ENCODE results near the gene CCL16. TPM values are rescaled to one million over a fixed set of nuclear protein-coding genes. Genes with fewer than 3 reads are reported as not detected.
A peak's percentile ranks its signal among the peaks of the same experiment; 100 is the strongest.

The CCL16 gene
- total and polyA plus RNA-seq, 2 donors (not counting 1 experiment from before 2014, with no cell fraction given): not detected

- no peak overlapping the region for H3K4me2 ChIP-seq (replicated peaks; ENCODE audit: low read depth, low read length, poor library complexity, severe bottlenecking)
- ATAC-seq (ENCODE audit: low read depth) (no peak), DNase-seq (no peak)
- peaks cover 14% of the 10 kb centered on the region for H3K4me1 Mint-ChIP-seq
- H3K27me3 Mint-ChIP-seq: peaks cover 11% of the 10 kb centered on the region
- H3K4me3 Mint-ChIP-seq: no peak overlapping the region
- no peak overlapping the region for H2AFZ ChIP-seq (ENCODE audit: insufficient read depth, low read depth, low read length, poor library complexity, severe bottlenecking)
- H3K79me2 ChIP-seq (ENCODE audit: control insufficient read depth, insufficient read depth, low read length): no peaks in the 10 kb centered on the region
- peaks cover 12 to 15% of the 10 kb centered on the region in 2 donors for H3K4me1 ChIP-seq (ENCODE audit: control insufficient read depth in 2 of 2, insufficient read depth in 2 of 2, low read length in 2 of 2)
- WGBS (ENCODE audit: insufficient coverage): 100% methylated on average over 1 of the region's 2 CpGs
- ChIA-PET CTCF (interaction anchor here (0.9 to 2.0 kb wide), 3 partner anchors 27 to 464 kb away, joined by 3 to 6 read pairs (median 4); no protein-coding TSS in a partner anchor), POLR2A (no interaction called here)
- H3K27ac Mint-ChIP-seq: no peak overlapping the region
- H3K27me3 ChIP-seq (replicated peaks in 1 of 4; ENCODE audit: control extremely low read depth in 1 of 4, control insufficient read depth in 3 of 4, insufficient read depth in 4 of 4, low read length in 3 of 4): peaks cover 0 to 8% (median 0%) of the 10 kb centered on the region in 4 experiments
- TF ChIP-seq CTCF (IDR thresholded peaks at IDR 0.05) (no peak), EZH2 (IDR thresholded peaks at IDR 0.05; ENCODE audit: borderline replicate concordance, insufficient read depth, low read depth, low read length, poor library complexity, severe bottlenecking) (no peak)
- no peaks in the 10 kb centered on the region for H4K20me1 ChIP-seq (ENCODE audit: control insufficient read depth, insufficient read depth, low read length, poor library complexity, severe bottlenecking)
- H3K9ac ChIP-seq (ENCODE audit: low read length): no peak overlapping the region
- H3K27ac ChIP-seq (ENCODE audit: low read length in 2 of 2): no peak overlapping the region
- H3K36me3 ChIP-seq (replicated peaks in 1 of 2; ENCODE audit: control extremely low read depth in 1 of 2, control insufficient read depth in 1 of 2, extremely low read depth in 1 of 2, insufficient read depth in 2 of 2, low read length in 1 of 2): no peaks in the 10 kb centered on the region
- H3K9me3 ChIP-seq (ENCODE audit: control extremely low read depth in 1 of 3, control insufficient read depth in 2 of 3, insufficient read depth in 1 of 3, low read length in 2 of 3): peaks cover 0 to 11% (median 0%) of the 10 kb centered on the region in 3 donors
- no peak overlapping the region for H3K4me3 ChIP-seq (ENCODE audit: control extremely low read depth in 1 of 5, extremely low read depth in 1 of 5, insufficient read depth in 1 of 5, low read depth in 2 of 5, low read length in 4 of 5)
- H3K9me3 Mint-ChIP-seq (ENCODE audit: insufficient read depth): peaks cover 2% of the 10 kb centered on the region
- intact Hi-C loops (cut with micrococcal nuclease): no loop called here
Observed at GRCh38 chr17:36019423-36019822, 38.1 kb upstream of the CCL16 start.

GRCh38 chr17:36017799-36018198 lies 36.5 kb upstream of the CCL16 start, which contains the start of gene CCL23:
CCL23 (minus strand) TSS chr17:36017972; CDS start chr17:36017897, 75 bp downstream.
- no peaks in the 10 kb centered on the region for H3K27me3 ChIP-seq (replicated peaks in 1 of 4; ENCODE audit: control extremely low read depth in 1 of 4, control insufficient read depth in 3 of 4, insufficient read depth in 4 of 4, low read length in 3 of 4)
- TF ChIP-seq EZH2 (IDR thresholded peaks at IDR 0.05; ENCODE audit: borderline replicate concordance, insufficient read depth, low read depth, low read length, poor library complexity, severe bottlenecking) (no peak), CTCF (IDR thresholded peaks at IDR 0.05) (no peak)
- peak; percentile 24 for DNase-seq
- ChIA-PET POLR2A (no interaction called here), CTCF (interaction anchor here (1.0 to 3.2 kb wide), 5 partner anchors 28 to 465 kb away, joined by 3 to 17 read pairs (median 4); no protein-coding TSS in a partner anchor)
- H2AFZ ChIP-seq (ENCODE audit: insufficient read depth, low read depth, low read length, poor library complexity, severe bottlenecking): peak within 1 kb of the TSS; percentile 55
- peak within 1 kb of the TSS in 1 of 2 donors; percentile 5 for H3K27ac ChIP-seq (ENCODE audit: low read length in 2 of 2)
- peak within 1 kb of the TSS; percentile 3 for H3K4me2 ChIP-seq (replicated peaks; ENCODE audit: low read depth, low read length, poor library complexity, severe bottlenecking)
- no peak within 1 kb of the TSS for H3K4me3 ChIP-seq (ENCODE audit: control extremely low read depth in 1 of 5, extremely low read depth in 1 of 5, insufficient read depth in 1 of 5, low read depth in 2 of 5, low read length in 4 of 5)
- no peak within 1 kb of the TSS for H3K9ac ChIP-seq (ENCODE audit: low read length)
- intact Hi-C loops (cut with micrococcal nuclease): no loop called here
- no peaks in the 10 kb centered on the region for H4K20me1 ChIP-seq (ENCODE audit: control insufficient read depth, insufficient read depth, low read length, poor library complexity, severe bottlenecking)
- H3K9me3 ChIP-seq (ENCODE audit: control extremely low read depth in 1 of 3, control insufficient read depth in 2 of 3, insufficient read depth in 1 of 3, low read length in 2 of 3): peaks cover 0 to 10% (median 0%) of the 10 kb centered on the region in 3 donors
- H3K27ac Mint-ChIP-seq: no peak within 1 kb of the TSS
- H3K27me3 Mint-ChIP-seq: peaks cover 11% of the 10 kb centered on the region
- H3K4me1 Mint-ChIP-seq: peaks cover 14% of the 10 kb centered on the region
- no peaks in the 10 kb centered on the region for H3K79me2 ChIP-seq (ENCODE audit: control insufficient read depth, insufficient read depth, low read length)
- no peak within 1 kb of the TSS for H3K4me3 Mint-ChIP-seq
- ATAC-seq (ENCODE audit: low read depth): peak; percentile 21
- H3K36me3 ChIP-seq (replicated peaks in 1 of 2; ENCODE audit: control extremely low read depth in 1 of 2, control insufficient read depth in 1 of 2, extremely low read depth in 1 of 2, insufficient read depth in 2 of 2, low read length in 1 of 2): no peaks in the 10 kb centered on the region
- 38% methylated on average over 4 of the region's 6 CpGs for WGBS (ENCODE audit: insufficient coverage)
- peaks cover 12 to 15% of the 10 kb centered on the region in 2 donors for H3K4me1 ChIP-seq (ENCODE audit: control insufficient read depth in 2 of 2, insufficient read depth in 2 of 2, low read length in 2 of 2)
- peaks cover 2% of the 10 kb centered on the region for H3K9me3 Mint-ChIP-seq (ENCODE audit: insufficient read depth)
